Natural killer cell (primary cell): Measurements from ENCODE around the gene NUDT12. TPM values are rescaled to one million over a fixed set of nuclear protein-coding genes. Genes with fewer than 3 reads are reported as not detected.

Source experiments
- ATAC-seq, 3 donors: fragments of 150-1000 bp in 2 of 3; fragments of 200-7000 bp in 1 of 3; cut with Tn5 transposase; 1 replicate in 1 of 3; 2 replicates in 2 of 3; pipeline ENCODE4 v1.10.0; 2021; ENCODE audit warnings: mild to moderate bottlenecking in 2 of 3, moderate library complexity in 2 of 3
- DNase-seq, 2 donors: peaks; one replicate each; pipeline versions ENCODE4 v3.0.0 to v3.0.0-alpha.2; 2013 to 2021; ENCODE audit warnings: mixed read lengths in 1 of 2
- H3K27ac ChIP-seq: one replicate; pipeline ENCODE4 v1.5.1; 2013; ENCODE audit warnings: mild to moderate bottlenecking, low read length
- H3K27me3 ChIP-seq: one replicate; pipeline ENCODE4 v1.6.1; 2013; ENCODE audit warnings: low read length; ENCODE audit not compliant: control insufficient read depth, insufficient read depth
- H3K36me3 ChIP-seq: one replicate; pipeline ENCODE4 v1.6.1; 2013; ENCODE audit warnings: low read length; ENCODE audit not compliant: control insufficient read depth, insufficient read depth
- H3K4me1 ChIP-seq: one replicate; pipeline ENCODE4 v1.6.1; 2013; ENCODE audit warnings: low read length; ENCODE audit not compliant: control insufficient read depth, insufficient read depth
- H3K4me3 ChIP-seq: one replicate; pipeline ENCODE4 v1.5.1; 2013; ENCODE audit warnings: low read length
- H3K9me3 ChIP-seq: one replicate; pipeline ENCODE4 v1.6.1; 2013; ENCODE audit warnings: low read length; ENCODE audit not compliant: control insufficient read depth, insufficient read depth
- H3K27ac Mint-ChIP-seq, 2 donors: one replicate each; pipeline ENCODE4 v1.8.0; 2022; ENCODE audit warnings: mild to moderate bottlenecking in 2 of 2, mixed read lengths in 2 of 2, moderate library complexity in 1 of 2
- H3K27me3 Mint-ChIP-seq, 2 donors: one replicate each; pipeline ENCODE4 v1.8.0; 2022; ENCODE audit warnings: low read depth in 2 of 2, mixed read lengths in 2 of 2
- H3K36me3 Mint-ChIP-seq: one replicate; pipeline ENCODE4 v1.8.0; 2022; ENCODE audit warnings: mixed read lengths
- H3K4me1 Mint-ChIP-seq, 2 donors: one replicate each; pipeline ENCODE4 v1.8.0; 2022; ENCODE audit warnings: mixed read lengths in 2 of 2
- H3K4me3 Mint-ChIP-seq: one replicate; pipeline ENCODE4 v1.8.0; 2022; ENCODE audit warnings: mild to moderate bottlenecking, moderate library complexity, mixed read lengths
- H3K9me3 Mint-ChIP-seq, 2 donors: one replicate each; pipeline ENCODE4 v1.8.0; 2022; ENCODE audit warnings: mixed read lengths in 2 of 2
- CTCF ChIP-seq: fragments of 200-600 bp; IDR thresholded peaks from one replicate; pipeline ENCODE4 v1.8.0; 2022; ENCODE audit warnings: antibody characterized with exemption
- WGBS: methylation state at CpG from one replicate; pipeline ENCODE4 v1.1.7; 2013; ENCODE audit warnings: missing lambda C conversion rate; ENCODE audit not compliant: insufficient coverage; 5-methylcytosine and 5-hydroxymethylcytosine counted together
- intact Hi-C: fragments of 100-400 bp; cut with micrococcal nuclease; formaldehyde crosslinking; loops from one replicate; pipeline ENCODE4 v1.14.2; 2022
- total RNA-seq, 4 donors: library from RNA; stranded (reverse); fragments of 120-200 nt in 1 of 4; gene quantifications; one replicate each; pipeline versions ENCODE4 v1.2.3 to v1.2.4, GENCODE V29; 2013 to 2022

The NUDT12 gene
- total RNA-seq, 3 donors from 2014 or later (not counting 1 experiment from before 2014, with no cell fraction given), result 0.61 to 1.2 TPM; not detected in 1

GRCh38 chr5:103601314-103601713 is 38.7 kb upstream of the NUDT12 start:
- Mint-ChIP-seq H3K36me3 (no peaks in the 10 kb centered on the region), H3K9me3 (no peaks in the 10 kb centered on the region), H3K27me3 (no peaks in the 10 kb centered on the region), H3K4me3 (no peak overlapping the region), H3K4me1 (no peaks in the 10 kb centered on the region), H3K27ac (no peak overlapping the region)
- ATAC-seq (no peak), DNase-seq (no peak)
- intact Hi-C loops, result no loop called here
- TF ChIP-seq CTCF, result no peak
- H3K27me3 ChIP-seq, result no peaks in the 10 kb centered on the region
- no peak overlapping the region for H3K27ac ChIP-seq
- no peaks in the 10 kb centered on the region for H3K9me3 ChIP-seq
- 93% methylated on average over 2 of the region's 3 CpGs for WGBS
- H3K4me1 ChIP-seq, result no peaks in the 10 kb centered on the region
- no peak overlapping the region for H3K4me3 ChIP-seq
- H3K36me3 ChIP-seq, result no peaks in the 10 kb centered on the region

- no peaks in the 10 kb centered on the region for H3K27me3 ChIP-seq
- no peaks in the 10 kb centered on the region for H3K4me1 ChIP-seq
- Mint-ChIP-seq H3K27ac (no peak overlapping the region), H3K9me3 (peaks cover 2 to 3% of the 10 kb centered on the region in 2 donors), H3K4me3 (no peak overlapping the region), H3K27me3 (peaks cover 0 to 3% of the 10 kb centered on the region in 2 donors), H3K4me1 (no peaks in the 10 kb centered on the region), H3K36me3 (no peaks in the 10 kb centered on the region)
- no peaks in the 10 kb centered on the region for H3K9me3 ChIP-seq
- intact Hi-C loops, result no loop called here
- no peak for TF ChIP-seq CTCF
- no peak overlapping the region for H3K27ac ChIP-seq
- 81% methylated on average over 1 of the region's 1 CpG for WGBS
- no peak overlapping the region for H3K4me3 ChIP-seq
- ATAC-seq (no peak), DNase-seq (no peak)
- H3K36me3 ChIP-seq, result no peaks in the 10 kb centered on the region
Observed at GRCh38 chr5:103600086-103600485, 37.5 kb upstream of the NUDT12 start.

- Mint-ChIP-seq H3K27me3 (peaks cover 0 to 3% of the 10 kb centered on the region in 2 donors), H3K36me3 (no peaks in the 10 kb centered on the region), H3K9me3 (peaks cover 3 to 6% of the 10 kb centered on the region in 2 donors), H3K4me1 (no peaks in the 10 kb centered on the region), H3K4me3 (no peak overlapping the region), H3K27ac (no peak overlapping the region)
- 70% methylated on average over 3 of the region's 3 CpGs for WGBS
- Histone ChIP-seq H3K27me3 (no peaks in the 10 kb centered on the region), H3K4me3 (no peak overlapping the region), H3K4me1 (no peaks in the 10 kb centered on the region), H3K36me3 (no peaks in the 10 kb centered on the region), H3K27ac (no peak overlapping the region), H3K9me3 (no peaks in the 10 kb centered on the region)
- ATAC-seq (no peak), DNase-seq (no peak)
- no peak for TF ChIP-seq CTCF
- intact Hi-C loops, result no loop called here
Observed at GRCh38 chr5:103598997-103599566, 36.5 kb upstream of the NUDT12 start.

- H3K4me3 Mint-ChIP-seq, result no peak overlapping the region
- H3K4me1 ChIP-seq, result no peaks in the 10 kb centered on the region
Observed at GRCh38 chr5:103590221-103590620, 27.6 kb upstream of the NUDT12 start.

More at GRCh38 chr5:103590221-103590620, 27.6 kb upstream of the NUDT12 start:
- Histone ChIP-seq H3K27ac (no peak overlapping the region), H3K36me3 (no peaks in the 10 kb centered on the region), H3K4me3 (no peak overlapping the region), H3K27me3 (no peaks in the 10 kb centered on the region), H3K9me3 (no peaks in the 10 kb centered on the region)
- Mint-ChIP-seq H3K27ac (no peak overlapping the region), H3K4me1 (no peaks in the 10 kb centered on the region), H3K36me3 (no peaks in the 10 kb centered on the region), H3K9me3 (peaks cover 0 to 4% of the 10 kb centered on the region in 2 donors), H3K27me3 (peaks cover 0 to 5% of the 10 kb centered on the region in 2 donors)
- TF ChIP-seq CTCF, result no peak
- intact Hi-C loops, result no loop called here
- ATAC-seq, result no peak
- DNase-seq, result no peak
- WGBS, result 88% methylated on average over 1 of the region's 3 CpGs
